ENCODE measurements around the gene ALX4. TPM values are rescaled to one million over a fixed set of nuclear protein-coding genes. Genes with fewer than 3 reads are reported as not detected.

The ALX4 gene
- total and polyA plus RNA-seq, 2 donors from 2014 or later: 0.09 to 0.16 TPM

DNA sequence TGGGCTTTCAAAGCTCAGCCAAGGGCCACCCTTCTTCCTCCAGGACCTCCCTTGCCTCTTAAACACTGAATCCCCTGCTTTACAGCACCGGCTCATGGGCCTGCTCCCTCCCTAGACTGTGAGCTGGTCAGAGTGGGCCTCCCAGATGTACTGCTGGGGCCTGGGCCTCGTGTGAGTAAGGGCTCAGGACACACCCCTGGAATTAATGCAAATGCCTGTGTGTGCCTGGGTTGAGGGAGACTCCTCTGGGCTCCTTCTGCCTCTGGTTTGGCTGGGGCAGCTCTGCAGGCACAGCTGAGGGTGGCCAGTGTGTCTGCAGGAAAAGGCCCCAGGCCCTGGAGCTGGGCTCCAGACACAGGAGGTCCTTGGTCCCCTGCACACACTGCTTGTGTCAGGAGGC lies 24.2 kb downstream of the ALX4 start:
- no peak overlapping the region for H3K4me3 ChIP-seq (ENCODE audit: low read length in 3 of 3)
- TF ChIP-seq, protein P1, sequence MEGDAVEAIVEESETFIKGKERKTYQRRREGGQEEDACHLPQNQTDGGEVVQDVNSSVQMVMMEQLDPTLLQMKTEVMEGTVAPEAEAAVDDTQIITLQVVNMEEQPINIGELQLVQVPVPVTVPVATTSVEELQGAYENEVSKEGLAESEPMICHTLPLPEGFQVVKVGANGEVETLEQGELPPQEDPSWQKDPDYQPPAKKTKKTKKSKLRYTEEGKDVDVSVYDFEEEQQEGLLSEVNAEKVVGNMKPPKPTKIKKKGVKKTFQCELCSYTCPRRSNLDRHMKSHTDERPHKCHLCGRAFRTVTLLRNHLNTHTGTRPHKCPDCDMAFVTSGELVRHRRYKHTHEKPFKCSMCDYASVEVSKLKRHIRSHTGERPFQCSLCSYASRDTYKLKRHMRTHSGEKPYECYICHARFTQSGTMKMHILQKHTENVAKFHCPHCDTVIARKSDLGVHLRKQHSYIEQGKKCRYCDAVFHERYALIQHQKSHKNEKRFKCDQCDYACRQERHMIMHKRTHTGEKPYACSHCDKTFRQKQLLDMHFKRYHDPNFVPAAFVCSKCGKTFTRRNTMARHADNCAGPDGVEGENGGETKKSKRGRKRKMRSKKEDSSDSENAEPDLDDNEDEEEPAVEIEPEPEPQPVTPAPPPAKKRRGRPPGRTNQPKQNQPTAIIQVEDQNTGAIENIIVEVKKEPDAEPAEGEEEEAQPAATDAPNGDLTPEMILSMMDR (IDR thresholded peaks at IDR 0.05; ENCODE audit: borderline replicate concordance, extremely low read depth, insufficient read depth): no peak
- H3K36me3 ChIP-seq (ENCODE audit: control insufficient read depth in 2 of 3, insufficient read depth in 3 of 3, low read length in 3 of 3): no peaks in the 10 kb centered on the region
- no peak for DNase-seq
- no peak for FAIRE-seq
- H3K27me3 ChIP-seq (ENCODE audit: control insufficient read depth, insufficient read depth, low read length): no peaks in the 10 kb centered on the region
- no peaks in the 10 kb centered on the region for H3K9me3 ChIP-seq (ENCODE audit: control insufficient read depth in 2 of 3, insufficient read depth in 1 of 3, low read length in 3 of 3)
- no peak overlapping the region for H3K9ac ChIP-seq (ENCODE audit: low read length in 3 of 3)
- intact Hi-C loops (cut with DNase I): loop anchor here (5.0 kb wide), 1 partner anchor 252 kb away; no protein-coding TSS in a partner anchor
- no peak overlapping the region for H3K27ac ChIP-seq (ENCODE audit: low read depth in 2 of 2, low read length in 2 of 2)
- no peaks in the 10 kb centered on the region for H3K4me1 ChIP-seq (ENCODE audit: control insufficient read depth in 2 of 3, insufficient read depth in 2 of 3, low read depth in 1 of 3, low read length in 3 of 3)

DNA sequence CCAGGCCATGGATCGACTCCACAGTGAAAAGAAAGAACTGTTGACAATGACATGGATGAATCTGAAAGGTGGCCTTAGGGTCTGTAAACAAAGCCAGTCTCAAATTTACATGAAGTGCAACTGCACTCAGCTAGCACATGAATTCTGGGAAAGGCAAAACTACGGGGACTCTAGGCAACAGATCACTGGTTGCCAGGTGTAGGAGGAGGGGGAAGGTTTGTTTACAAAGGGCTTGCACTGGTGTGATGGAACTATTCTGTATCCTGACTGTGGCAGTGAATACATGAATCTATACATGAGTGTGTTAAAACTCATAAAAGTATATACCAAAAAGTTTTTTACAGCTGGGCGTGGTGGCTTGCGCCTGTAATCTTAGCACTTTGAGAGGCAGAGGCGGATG lies 27.3 kb downstream of the ALX4 start:
- intact Hi-C loops (cut with DNase I): no loop called here
- no peaks in the 10 kb centered on the region for H3K9me3 ChIP-seq (ENCODE audit: control insufficient read depth in 2 of 3, insufficient read depth in 1 of 3, low read length in 3 of 3)
- no peak overlapping the region for H3K9ac ChIP-seq (ENCODE audit: low read length in 3 of 3)
- no peak overlapping the region for H3K27ac ChIP-seq (ENCODE audit: low read depth in 2 of 2, low read length in 2 of 2)
- no peak overlapping the region for H3K4me3 ChIP-seq (ENCODE audit: low read length in 3 of 3)
- TF ChIP-seq, protein P1 (IDR thresholded peaks at IDR 0.05; ENCODE audit: borderline replicate concordance, extremely low read depth, insufficient read depth): no peak
- H3K36me3 ChIP-seq (ENCODE audit: control insufficient read depth in 2 of 3, insufficient read depth in 3 of 3, low read length in 3 of 3): no peaks in the 10 kb centered on the region
- FAIRE-seq: no peak
- no peaks in the 10 kb centered on the region for H3K27me3 ChIP-seq (ENCODE audit: control insufficient read depth, insufficient read depth, low read length)
- peak in 1 of 5 donors; percentile 49 for DNase-seq
- H3K4me1 ChIP-seq (ENCODE audit: control insufficient read depth in 2 of 3, insufficient read depth in 2 of 3, low read depth in 1 of 3, low read length in 3 of 3): no peaks in the 10 kb centered on the region

DNA sequence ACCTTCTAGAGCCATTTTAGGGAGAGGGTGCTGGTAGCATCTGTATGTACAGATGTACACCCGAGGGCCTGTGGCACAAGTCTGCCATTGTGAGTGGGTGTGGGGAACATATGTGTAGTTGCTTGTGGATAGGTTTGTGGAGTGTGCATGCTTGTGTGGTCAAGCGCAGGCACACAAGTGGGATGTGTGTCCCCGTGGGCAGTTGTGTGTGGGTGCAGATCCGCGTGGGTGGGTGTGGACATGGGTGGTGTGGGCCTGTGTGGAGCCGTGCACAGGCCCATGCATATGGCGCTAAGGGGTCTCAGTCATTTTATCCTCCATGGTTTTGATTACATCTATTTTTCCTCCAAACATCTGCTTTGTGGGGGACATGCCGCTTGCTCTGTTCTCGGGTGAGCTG lies 28.8 kb downstream of the ALX4 start:
- H3K36me3 ChIP-seq (ENCODE audit: control insufficient read depth in 2 of 3, insufficient read depth in 3 of 3, low read length in 3 of 3): no peaks in the 10 kb centered on the region
- no peak overlapping the region for H3K4me3 ChIP-seq (ENCODE audit: low read length in 3 of 3)
- no peaks in the 10 kb centered on the region for H3K4me1 ChIP-seq (ENCODE audit: control insufficient read depth in 2 of 3, insufficient read depth in 2 of 3, low read depth in 1 of 3, low read length in 3 of 3)
- H3K9ac ChIP-seq (ENCODE audit: low read length in 3 of 3): no peak overlapping the region
- intact Hi-C loops (cut with DNase I): no loop called here
- DNase-seq (no peak), FAIRE-seq (no peak)
- no peak overlapping the region for H3K27ac ChIP-seq (ENCODE audit: low read depth in 2 of 2, low read length in 2 of 2)
- TF ChIP-seq, protein P1 (IDR thresholded peaks at IDR 0.05; ENCODE audit: borderline replicate concordance, extremely low read depth, insufficient read depth): no peak
- no peaks in the 10 kb centered on the region for H3K9me3 ChIP-seq (ENCODE audit: control insufficient read depth in 2 of 3, insufficient read depth in 1 of 3, low read length in 3 of 3)
- H3K27me3 ChIP-seq (ENCODE audit: control insufficient read depth, insufficient read depth, low read length): no peaks in the 10 kb centered on the region

DNA sequence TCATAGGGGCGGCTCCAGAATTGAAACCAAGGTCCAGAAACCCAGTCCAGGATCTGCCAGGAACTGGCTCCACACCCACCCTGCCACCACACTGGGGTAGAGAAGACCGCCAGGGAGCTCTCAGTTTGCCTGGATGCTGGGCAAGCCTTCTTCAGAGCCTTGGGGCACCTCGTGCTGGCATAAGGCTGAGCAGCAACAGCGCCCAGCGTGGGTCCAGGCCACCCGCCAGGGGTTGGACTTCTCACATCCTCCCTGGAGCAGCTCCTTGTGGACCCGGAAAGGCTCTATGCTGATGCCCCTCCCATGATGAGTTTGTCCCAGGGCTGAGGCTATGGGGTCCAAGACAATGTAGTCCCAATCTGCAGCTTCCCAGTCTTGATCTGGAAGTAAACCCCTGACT lies 29.7 kb downstream of the ALX4 start:
- Histone ChIP-seq H3K4me1 (ENCODE audit: control insufficient read depth in 2 of 3, insufficient read depth in 2 of 3, low read depth in 1 of 3, low read length in 3 of 3) (no peaks in the 10 kb centered on the region), H3K36me3 (ENCODE audit: control insufficient read depth in 2 of 3, insufficient read depth in 3 of 3, low read length in 3 of 3) (no peaks in the 10 kb centered on the region), H3K27me3 (ENCODE audit: control insufficient read depth, insufficient read depth, low read length) (no peaks in the 10 kb centered on the region), H3K9ac (ENCODE audit: low read length in 3 of 3) (no peak overlapping the region), H3K27ac (ENCODE audit: low read depth in 2 of 2, low read length in 2 of 2) (no peak overlapping the region), H3K9me3 (ENCODE audit: control insufficient read depth in 2 of 3, insufficient read depth in 1 of 3, low read length in 3 of 3) (no peaks in the 10 kb centered on the region), H3K4me3 (ENCODE audit: low read length in 3 of 3) (no peak overlapping the region)
- intact Hi-C loops (cut with DNase I): no loop called here
- FAIRE-seq (no peak), DNase-seq (no peak)
- TF ChIP-seq, protein P1 (IDR thresholded peaks at IDR 0.05; ENCODE audit: borderline replicate concordance, extremely low read depth, insufficient read depth): no peak
